Left renal cortex interstitium (tissue), 4 donors: ENCODE results near the gene ASXL2. TPM values are rescaled to one million over a fixed set of nuclear protein-coding genes. Genes with fewer than 3 reads are reported as not detected.
"Not testable (repeated sequence)": the region's sequence is repeated elsewhere in the genome, so short reads cannot be mapped to it uniquely, and the experiment has no call there.

Source experiments
- DNase-seq, 4 donors: peaks; one replicate each; pipeline ENCODE4 v3.0.0-alpha.2; 2013; ENCODE audit warnings: low read depth in 4 of 4, low spot score in 2 of 4, missing footprints in 1 of 4
- polyA plus RNA-seq, 4 donors: library from polyadenylated mRNA; unstranded; fragments of 120-200 nt; gene quantifications; one replicate each; pipeline ENCODE4 v1.2.1, GENCODE V29; 2013; ENCODE audit not compliant: insufficient read length in 4 of 4

The ASXL2 gene
- polyA plus RNA-seq, 4 donors: 17.4 to 20.7 (median 19.7) TPM

- peak in 1 of 4 donors; percentile 10 for DNase-seq
These were observed 40.0 kb downstream of the ASXL2 start for GRCh38 chr2:25838152-25838756.

- DNase-seq: no peak
These were observed 42.4 kb downstream of the ASXL2 start for GRCh38 chr2:25835906-25836305.

GRCh38 chr2:25833566-25833965 is 44.7 kb downstream of the ASXL2 start:
- DNase-seq: no peak

DNA sequence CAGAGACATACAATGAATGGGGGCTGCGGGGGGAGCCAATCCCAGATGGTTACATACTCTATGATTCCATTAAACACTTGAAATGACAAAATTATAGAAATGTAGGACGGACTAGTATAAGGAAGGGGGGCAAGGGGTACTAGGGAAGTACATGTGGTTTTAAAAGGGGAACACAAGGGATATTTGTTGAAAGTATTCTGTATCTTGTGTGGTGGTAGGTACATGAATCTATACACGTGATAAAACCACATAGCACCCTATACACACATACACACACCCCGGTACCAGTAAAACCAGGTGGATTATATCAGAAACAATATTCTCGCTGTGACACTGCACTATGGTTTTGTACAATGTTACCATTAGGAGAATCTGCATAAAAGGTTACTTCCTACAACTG is 45.4 kb downstream of the ASXL2 start:
- no peak for DNase-seq

GRCh38 chr2:25831746-25832449 is 46.4 kb downstream of the ASXL2 start:
- DNase-seq: no peak

DNA sequence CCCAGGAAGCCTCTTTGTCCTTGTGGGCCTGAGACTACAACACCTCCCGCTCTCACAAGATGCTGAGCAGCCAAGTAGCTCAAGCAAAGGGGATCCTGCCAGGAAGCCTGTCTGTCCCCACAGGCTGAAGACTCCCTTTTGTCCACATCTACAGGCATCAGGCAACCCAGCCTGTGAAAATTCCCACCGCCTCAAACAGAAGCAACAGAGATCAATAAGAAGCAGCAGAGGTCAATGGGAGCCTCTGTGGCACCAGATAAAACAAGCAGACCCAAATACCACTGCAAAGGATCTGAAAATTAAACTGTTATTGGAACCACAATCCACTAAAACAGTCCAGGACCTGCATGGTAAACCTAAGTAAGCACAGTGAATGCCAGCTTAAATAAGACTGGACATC is 48.5 kb downstream of the ASXL2 start:
- no peak for DNase-seq

DNA sequence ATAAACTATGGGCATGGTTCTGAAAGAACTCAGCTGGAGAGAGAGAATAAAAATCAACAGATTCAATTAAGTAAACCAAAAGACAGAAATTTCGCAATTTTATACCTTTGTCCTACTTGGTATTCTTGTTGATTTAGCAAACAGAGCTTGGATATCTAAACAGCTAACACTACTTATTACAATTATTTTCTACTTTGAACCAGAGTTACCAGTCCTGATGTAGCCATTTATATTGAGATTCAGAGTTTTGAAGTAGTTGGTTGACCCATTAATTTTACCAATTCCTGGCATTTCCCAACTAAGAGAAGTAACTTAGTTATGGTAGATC is 48.9 kb downstream of the ASXL2 start:
- DNase-seq: no peak

GRCh38 chr2:25828532-25829376 is 49.5 kb downstream of the ASXL2 start:
- DNase-seq: not testable (repeated sequence)

GRCh38 chr2:25825238-25825637 is 53.0 kb downstream of the ASXL2 start:
- DNase-seq: no peak

DNA sequence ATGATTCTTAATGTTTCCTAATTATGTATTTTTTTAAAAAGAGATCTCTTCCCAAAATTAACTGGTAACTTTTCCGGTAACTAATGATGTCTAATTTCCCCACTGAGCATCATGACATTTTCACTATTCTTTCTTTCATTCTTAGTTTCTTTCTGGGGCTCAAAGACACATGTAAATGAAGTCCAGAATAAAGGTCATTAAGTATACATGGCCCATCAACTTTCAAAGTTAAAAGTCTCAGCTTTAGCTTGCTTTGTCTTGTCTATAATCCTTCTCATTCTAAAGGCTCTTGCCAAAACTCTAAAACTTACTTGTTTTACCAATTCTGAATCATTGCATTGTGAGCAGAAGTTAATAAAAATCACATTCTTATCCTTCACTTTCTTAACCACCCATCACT is 53.6 kb downstream of the ASXL2 start:
- no peak for DNase-seq

DNA sequence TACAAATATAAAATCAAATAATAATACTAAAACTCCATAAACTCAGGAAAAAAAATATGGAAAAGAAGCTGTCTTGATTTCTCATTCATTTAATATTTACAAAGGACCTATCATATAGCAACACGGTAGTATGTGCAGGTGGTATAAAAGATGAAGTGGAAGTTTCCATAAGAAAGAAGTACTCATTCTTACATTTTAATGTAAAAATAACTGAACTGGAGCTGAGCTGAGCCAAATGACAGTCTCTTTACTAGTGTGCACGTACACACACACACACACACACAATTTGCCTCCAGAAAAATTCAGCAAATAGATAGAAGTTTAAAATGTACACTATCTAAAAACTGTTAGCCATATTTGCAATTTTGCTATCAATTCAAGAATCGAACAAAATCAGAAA is 54.1 kb downstream of the ASXL2 start:
- DNase-seq: no peak

GRCh38 chr2:25822190-25823117 is 55.8 kb downstream of the ASXL2 start:
- peak in 1 of 4 donors; percentile 40 for DNase-seq

DNA sequence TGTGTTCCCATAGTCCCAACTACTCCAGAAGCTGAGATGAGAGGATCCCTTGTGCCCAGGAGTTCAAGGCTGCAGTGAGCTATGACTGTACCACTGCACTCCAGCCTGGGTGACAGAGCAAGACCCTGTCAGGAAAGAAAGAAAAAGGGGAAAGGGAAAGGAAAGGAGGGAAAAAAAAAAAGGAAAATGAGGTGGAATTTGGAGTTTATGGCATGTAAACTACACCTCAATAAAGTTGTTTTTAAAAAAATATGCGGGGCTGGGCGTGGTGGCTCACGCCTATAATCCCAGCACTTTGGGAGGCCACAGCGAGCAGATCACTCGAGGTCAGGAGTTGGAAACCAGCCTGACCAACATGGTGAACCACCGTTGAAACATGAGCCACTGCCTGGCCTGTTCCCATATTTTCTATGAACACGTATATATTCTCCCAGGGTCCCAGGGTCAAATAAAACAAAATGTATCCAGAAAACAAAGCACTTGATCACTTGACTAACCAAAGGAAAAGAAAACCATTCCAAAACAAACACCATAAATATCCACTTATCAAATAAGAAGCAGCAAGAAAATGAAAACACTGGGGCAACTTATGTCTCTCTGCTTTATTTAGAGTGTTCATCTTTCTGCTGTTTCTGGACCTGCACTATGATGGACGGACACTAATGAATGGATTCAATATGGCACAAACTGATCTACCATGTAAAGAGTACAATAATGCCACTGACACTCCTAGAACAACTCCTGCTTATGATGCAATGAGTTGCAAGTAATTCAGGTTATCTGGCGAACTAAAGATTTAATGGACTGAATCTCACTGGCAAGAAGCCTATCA is 56.8 kb downstream of the ASXL2 start:
- no peak for DNase-seq

- DNase-seq: no peak
These were observed 58.7 kb downstream of the ASXL2 start for GRCh38 chr2:25819597-25820039.

DNA sequence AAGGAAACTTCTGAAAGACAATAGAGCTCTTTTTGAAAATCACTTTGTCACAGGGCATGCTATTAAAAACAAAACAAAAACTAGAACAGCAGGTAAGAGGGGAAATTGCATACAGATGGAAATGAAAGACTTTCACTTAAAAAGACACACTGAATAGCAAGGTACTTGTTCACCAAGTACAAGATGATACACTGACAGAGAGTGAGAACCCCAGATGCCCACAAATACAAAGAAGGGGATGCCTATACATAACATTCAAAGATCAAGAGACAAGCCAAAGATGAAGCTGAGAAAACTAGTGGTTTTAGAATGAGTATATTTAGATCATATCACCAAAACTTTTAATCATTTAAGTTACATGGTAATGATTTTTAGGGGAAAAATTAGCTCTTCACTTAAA is 60.7 kb downstream of the ASXL2 start:
- DNase-seq: no peak

- DNase-seq: no peak
These were observed 61.3 kb downstream of the ASXL2 start for GRCh38 chr2:25817006-25817405.

GRCh38 chr2:25816249-25816648 is 62.0 kb downstream of the ASXL2 start:
- DNase-seq: no peak

GRCh38 chr2:25814681-25815080 is 63.6 kb downstream of the ASXL2 start:
- no peak for DNase-seq

GRCh38 chr2:25810428-25810827 is 67.9 kb downstream of the ASXL2 start:
- DNase-seq: no peak

DNA sequence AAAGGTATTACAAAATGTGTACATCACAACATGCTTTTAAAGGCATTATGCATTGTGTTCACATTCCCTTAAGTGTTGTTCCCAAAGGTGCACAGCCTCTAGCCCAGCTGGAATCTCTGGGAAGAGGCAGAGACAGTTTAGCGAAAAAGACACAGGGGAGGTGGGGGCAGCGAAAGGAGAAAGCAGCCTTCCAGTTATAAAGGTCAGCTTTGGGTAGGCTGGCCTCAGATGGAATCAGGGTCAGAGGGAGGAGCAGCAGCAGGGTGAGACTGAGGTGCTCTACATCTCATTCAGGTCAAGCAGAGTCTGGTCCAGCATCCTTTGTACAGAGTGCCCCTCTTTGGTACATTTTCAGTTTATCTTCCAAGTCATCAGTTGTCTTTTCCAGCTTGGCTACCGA is 68.6 kb downstream of the ASXL2 start:
- no peak for DNase-seq
